HG03139 (cell line): ENCODE data around the gene KLHL42.
"Not testable (repeated sequence)": the region's sequence is repeated elsewhere in the genome, so short reads cannot be mapped to it uniquely, and the experiment has no call there.

Experiments used
- ATAC-seq: cut with Tn5 transposase; IDR thresholded peaks from one replicate; pipeline ENCODE4 v1.9.1; 2021; ENCODE audit not compliant: unreplicated experiment

Gene KLHL42

GRCh38 chr12:27814851-27815591 is 35.0 kb downstream of the KLHL42 start:
- no peak for ATAC-seq

DNA sequence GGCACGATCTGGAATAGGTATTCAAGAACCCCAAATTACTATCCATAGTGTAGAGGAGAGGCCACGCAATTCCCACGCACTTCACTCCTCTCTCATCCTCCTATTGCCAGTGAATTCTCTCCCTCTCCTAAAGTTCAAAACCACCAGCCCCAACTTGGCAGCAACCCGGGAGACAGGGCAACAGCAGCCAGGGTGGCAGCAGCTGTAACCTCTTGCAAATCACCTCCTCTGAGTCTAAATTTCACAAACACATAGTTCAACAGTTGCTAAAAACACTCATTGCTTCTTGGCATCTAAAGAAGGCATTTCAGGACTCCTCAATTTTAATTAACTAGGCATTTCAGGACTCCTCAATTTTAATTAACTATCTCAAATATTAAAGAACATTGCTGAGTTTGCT is 37.7 kb downstream of the KLHL42 start:
- no peak for ATAC-seq

DNA sequence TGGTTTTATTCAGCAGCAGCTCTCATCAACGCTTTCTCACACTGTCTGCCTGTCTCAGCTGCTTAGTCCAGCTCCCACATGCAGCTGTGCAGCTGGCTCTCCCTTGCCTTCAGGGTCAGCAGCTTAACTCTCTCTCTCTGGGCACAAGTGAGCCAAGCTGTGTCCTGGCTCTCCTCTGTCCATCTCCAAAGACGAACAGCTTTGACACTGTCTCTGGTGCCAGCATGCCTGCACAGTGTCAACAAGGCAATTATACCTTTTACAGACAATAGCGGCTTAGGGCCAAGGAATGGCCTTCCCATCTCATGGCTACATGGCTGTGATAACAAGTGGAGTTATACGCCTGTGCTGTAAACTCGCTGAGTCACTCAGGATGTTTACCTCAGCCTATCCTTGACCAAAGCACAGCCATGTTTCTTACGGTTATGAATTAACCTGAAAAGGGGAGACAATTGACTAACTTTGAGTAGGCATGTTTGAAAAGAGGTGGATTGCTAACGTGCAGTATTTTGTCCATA is 38.4 kb downstream of the KLHL42 start:
- no peak for ATAC-seq

DNA sequence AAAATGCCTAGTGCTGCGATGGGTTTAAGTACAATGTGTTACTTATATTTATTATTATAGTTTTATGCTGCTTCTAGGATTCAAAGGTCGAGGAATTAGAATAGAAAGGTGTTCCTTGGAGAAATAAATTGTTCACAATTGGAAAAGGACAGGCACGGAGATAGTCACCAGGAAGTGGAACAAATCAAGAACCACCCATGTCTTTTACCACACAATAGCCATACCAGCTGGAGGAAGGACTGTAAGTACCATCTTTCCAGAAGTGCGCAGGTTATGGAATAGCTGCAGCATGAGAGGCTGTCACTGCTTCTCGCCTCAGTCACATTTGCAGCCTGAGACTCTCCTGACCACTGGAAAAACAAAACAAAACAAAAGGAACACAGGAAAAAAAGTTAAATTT is 40.5 kb downstream of the KLHL42 start:
- no peak for ATAC-seq

DNA sequence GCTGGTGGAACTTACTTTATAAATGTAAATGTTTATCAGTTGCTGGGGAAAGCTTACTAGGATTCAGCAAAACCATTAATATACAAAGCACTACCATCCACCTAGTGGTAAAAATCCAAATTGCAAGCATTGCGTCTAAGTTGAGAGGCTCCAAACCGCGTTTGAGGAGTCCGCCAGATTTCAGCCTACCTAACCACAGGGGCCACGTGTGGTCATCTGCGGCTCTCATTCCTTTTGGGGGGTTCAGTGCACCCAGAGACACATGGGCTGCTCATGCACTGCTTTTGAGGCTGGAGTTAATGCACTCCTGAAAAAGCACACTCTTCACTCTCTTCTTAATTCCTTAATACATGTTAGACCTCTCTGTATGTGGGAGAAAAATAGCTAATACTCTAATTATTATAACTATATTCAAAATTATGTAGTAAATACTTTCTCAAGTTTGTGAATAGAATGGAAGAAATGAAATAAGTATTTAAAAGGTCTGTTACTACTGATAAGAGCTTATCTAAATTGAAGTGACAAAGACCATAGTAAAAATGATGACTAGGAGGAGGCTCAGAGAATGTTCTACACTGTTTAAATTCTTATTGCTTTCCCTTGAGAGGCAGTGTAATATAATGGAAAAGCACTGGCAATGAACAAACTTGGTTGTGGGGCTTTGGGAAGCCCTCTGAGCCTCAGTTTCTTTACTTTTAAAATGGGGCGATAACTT is 41.4 kb downstream of the KLHL42 start:
- no peak for ATAC-seq

DNA sequence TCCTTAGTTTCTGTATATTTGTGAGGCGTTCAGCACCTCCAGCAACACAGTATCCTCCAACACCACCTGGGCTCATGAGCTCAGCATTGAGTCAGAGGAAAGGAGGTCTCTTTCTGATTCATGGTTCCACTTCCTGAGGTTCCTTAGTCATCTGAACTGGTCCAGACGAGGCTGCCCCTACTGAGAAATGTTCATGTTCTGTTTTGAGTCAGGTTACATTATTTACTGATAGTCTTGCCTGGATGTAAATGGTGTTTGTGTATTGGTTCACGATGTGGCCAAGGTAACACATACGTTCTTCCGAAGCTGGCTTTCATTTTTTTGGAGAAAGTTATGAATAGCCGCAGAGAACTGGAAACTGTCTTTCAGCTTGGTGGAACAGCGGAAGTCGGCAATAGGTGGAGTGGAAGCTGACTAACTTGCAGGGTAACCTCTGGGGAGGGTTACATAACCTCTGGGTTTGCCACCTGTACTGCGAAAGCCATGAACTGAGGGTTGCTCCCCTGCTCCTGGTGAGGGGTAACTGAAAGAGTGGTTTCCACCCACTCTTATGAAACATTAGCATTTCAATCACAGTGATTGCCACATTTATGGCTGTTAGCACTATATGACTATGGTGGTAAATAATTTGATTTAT is 42.2 kb downstream of the KLHL42 start:
- peak; percentile 64 for ATAC-seq

GRCh38 chr12:27823038-27823437 is 43.0 kb downstream of the KLHL42 start:
- ATAC-seq = no peak

- ATAC-seq = peak; percentile 61
Measured at GRCh38 chr12:27824126-27824842, 44.3 kb downstream of the KLHL42 start.

- no peak for ATAC-seq
Measured at GRCh38 chr12:27826076-27826475, 46.0 kb downstream of the KLHL42 start.

- no peak for ATAC-seq
Measured at GRCh38 chr12:27828196-27828595, 48.2 kb downstream of the KLHL42 start.

- no peak for ATAC-seq
Measured at GRCh38 chr12:27838543-27839185, 58.6 kb downstream of the KLHL42 start.

GRCh38 chr12:27840229-27840999 is 60.4 kb downstream of the KLHL42 start:
- ATAC-seq = no peak

GRCh38 chr12:27841392-27841882 is 61.4 kb downstream of the KLHL42 start:
- ATAC-seq = no peak

DNA sequence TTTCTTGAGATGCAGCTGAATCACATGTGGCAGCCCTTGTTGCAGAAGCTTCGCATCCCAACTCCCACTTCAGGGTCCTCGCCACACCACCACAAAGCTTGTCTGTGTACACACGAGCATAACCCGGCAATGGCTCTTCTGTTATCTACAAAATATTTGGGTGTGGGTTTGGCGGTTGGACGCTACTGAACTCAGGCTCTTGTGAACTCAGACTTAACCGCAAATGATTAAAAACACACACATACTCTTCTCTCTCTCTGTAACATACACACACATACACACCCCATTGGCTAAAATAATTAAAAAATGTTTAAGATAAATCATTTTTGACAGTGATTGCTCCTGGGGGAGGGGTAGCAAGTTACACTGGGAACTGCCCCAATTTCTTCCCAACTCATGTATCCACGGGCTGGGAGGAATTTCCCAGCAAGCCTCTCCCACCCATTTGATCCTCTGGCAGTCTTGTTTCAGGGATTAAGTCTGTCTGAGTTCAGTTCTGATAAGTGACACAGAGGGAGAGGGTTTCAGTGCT is 63.7 kb downstream of the KLHL42 start:
- ATAC-seq = no peak

GRCh38 chr12:27844366-27845090 is 64.5 kb downstream of the KLHL42 start:
- ATAC-seq = no peak

- ATAC-seq = no peak
Measured at GRCh38 chr12:27845187-27845586, 65.2 kb downstream of the KLHL42 start.

GRCh38 chr12:27845706-27846105 is 65.7 kb downstream of the KLHL42 start:
- not testable (repeated sequence) for ATAC-seq

DNA sequence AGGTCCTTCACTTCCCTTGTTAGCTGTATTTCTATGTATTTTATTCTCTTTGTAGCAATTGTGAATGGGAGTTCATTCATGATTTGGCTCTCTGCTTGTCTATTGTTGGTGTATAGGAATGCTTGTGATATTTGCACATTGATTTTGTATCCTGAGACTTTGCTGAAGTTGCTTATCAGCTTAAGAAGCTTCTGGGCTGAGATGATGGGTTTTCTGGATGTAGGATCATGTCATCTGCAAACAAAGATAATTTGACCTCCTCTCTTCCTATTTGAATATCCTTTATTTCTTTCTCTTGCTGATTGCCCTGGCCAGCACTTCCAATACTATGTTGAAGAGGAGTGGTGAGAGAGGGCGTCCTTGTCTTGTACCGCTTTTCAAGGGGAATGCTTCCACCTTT is 67.3 kb downstream of the KLHL42 start:
- ATAC-seq = not testable (repeated sequence)

DNA sequence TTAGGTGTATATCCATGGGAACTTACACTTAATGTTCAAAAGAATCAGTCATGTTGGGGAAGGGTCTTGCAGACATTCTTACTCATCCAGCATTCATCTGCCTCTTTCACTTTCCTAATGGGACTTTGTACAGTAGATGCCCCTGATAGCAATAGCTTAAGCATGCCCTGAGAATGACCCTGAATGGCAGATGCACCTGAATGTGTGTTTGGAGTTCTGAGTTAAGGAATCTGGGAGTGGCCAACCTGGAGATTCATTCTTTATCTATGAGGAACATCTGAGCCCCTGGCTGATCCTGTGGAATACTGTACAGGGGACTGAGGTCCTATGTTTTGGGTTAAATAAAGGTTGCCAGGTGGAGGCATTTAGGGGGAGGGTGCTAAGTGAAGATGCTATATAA is 71.3 kb downstream of the KLHL42 start:
- no peak for ATAC-seq
